Measurements from ENCODE around the gene PRSS56. TPM values are rescaled to one million over a fixed set of nuclear protein-coding genes. Genes with fewer than 3 reads are reported as not detected.
A peak's percentile ranks its signal among the peaks of the same experiment; 100 is the strongest.

PRSS56 gene
- total and polyA plus RNA-seq, 2 of the 8 experiments (the other 6 are each of a cell fraction or from before 2014, with no cell fraction given), result 0.03 TPM; not detected in 1

DNA sequence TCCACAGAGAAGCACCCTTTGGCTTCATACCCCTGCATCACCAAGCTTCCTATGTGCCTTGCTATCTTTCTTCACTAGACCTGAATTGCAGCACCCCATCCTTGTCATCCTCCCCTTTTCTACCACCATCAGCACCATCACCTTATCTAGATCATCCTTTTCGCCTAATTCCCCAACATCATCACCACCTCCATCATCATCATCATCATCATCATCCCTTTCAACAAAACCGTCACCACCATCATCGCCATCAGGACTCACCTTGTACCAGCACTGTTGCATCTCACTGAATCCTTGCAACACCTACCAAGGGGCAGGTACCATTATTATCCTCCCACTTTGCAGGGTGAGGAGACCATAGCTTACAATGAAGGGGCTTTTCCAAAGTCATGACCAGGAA is 21.7 kb upstream of the PRSS56 start:
- Histone ChIP-seq H2BK5ac (ENCODE audit: low read depth, low read length) (no peak overlapping the region), H2AK5ac (ENCODE audit: low read depth, low read length) (0 out of 2 replicates have a peak overlapping the region, but pooled peaks have one; percentile 82), H3K18ac (ENCODE audit: extremely low read depth, low read length) (no peak overlapping the region), H3K23me2 (ENCODE audit: low read depth, low read length) (peaks cover 9% of the 10 kb centered on the region), H3K9ac (replicated peaks in 1 of 4; ENCODE audit: extremely low read depth in 1 of 4, low read depth in 3 of 4, low read length in 3 of 4) (no peak overlapping the region), H2AFZ (ENCODE audit: low read length) (no peak overlapping the region), H3K79me1 (ENCODE audit: low read depth, low read length) (no peaks in the 10 kb centered on the region), H2BK120ac (replicated peaks; ENCODE audit: low read depth, low read length) (no peak overlapping the region), H3K4me3 (ENCODE audit: extremely low read depth in 1 of 4, insufficient read depth in 2 of 4, low read depth in 3 of 4, low read length in 4 of 4) (no peak overlapping the region), H3K4me2 (ENCODE audit: insufficient read depth in 1 of 2, low read depth in 2 of 2, low read length in 2 of 2) (no peak overlapping the region), H3K4ac (replicated peaks; ENCODE audit: insufficient read length, low read depth, low read length) (no peak overlapping the region), H2BK12ac (ENCODE audit: low read depth, low read length) (no peak overlapping the region), H2BK15ac (ENCODE audit: low read length) (no peak overlapping the region), H3K14ac (ENCODE audit: insufficient read length) (no peak overlapping the region), H3K56ac (replicated peaks; ENCODE audit: insufficient read length, low read depth, low read length) (no peak overlapping the region), H4K91ac (replicated peaks; ENCODE audit: insufficient read length, low read length) (no peak overlapping the region), H3K27ac (ENCODE audit: low read depth, low read length) (no peak overlapping the region), H3K4me1 (replicated peaks in 1 of 4; ENCODE audit: control insufficient read depth in 3 of 4, insufficient read depth in 4 of 4, low read length in 3 of 4) (peaks cover 0 to 33% (median 8%) of the 10 kb centered on the region in 4 experiments; a peak in 6 of 7 replicates), H3K36me3 (ENCODE audit: control insufficient read depth in 2 of 4, insufficient read depth in 4 of 4, low read length in 3 of 4) (no peaks in the 10 kb centered on the region), H3K27me3 (replicated peaks in 1 of 4; ENCODE audit: control insufficient read depth in 3 of 4, extremely low read depth in 1 of 4, insufficient read depth in 3 of 4, low read length in 3 of 4) (peaks cover 0 to 18% (median 12%) of the 10 kb centered on the region in 4 experiments; a peak in 6 of 7 replicates), H4K20me1 (replicated peaks in 1 of 2; ENCODE audit: control insufficient read depth in 1 of 2, insufficient read depth in 2 of 2, low read length in 2 of 2) (no peaks in the 10 kb centered on the region), H3K9me3 (ENCODE audit: insufficient read depth in 2 of 2, low read depth in 1 of 2, low read length in 1 of 2) (no peaks in the 10 kb centered on the region), H3K23ac (ENCODE audit: insufficient read length) (no peak overlapping the region), H4K8ac (ENCODE audit: extremely low read depth, insufficient read depth, low read length) (no peak overlapping the region), H3K79me2 (ENCODE audit: control insufficient read depth in 1 of 2, insufficient read depth in 2 of 2, low read length in 2 of 2) (no peaks in the 10 kb centered on the region), H2BK20ac (ENCODE audit: low read length) (no peak overlapping the region), H4K5ac (ENCODE audit: insufficient read length, low read depth, low read length) (no peak overlapping the region)
- no peak for TF ChIP-seq KDM5A (IDR thresholded peaks at IDR 0.05; ENCODE audit: low read length)
- WGBS, 2 experiments (ENCODE audit: extremely low coverage in 1 of 2, insufficient coverage in 1 of 2, insufficient read length in 1 of 2, insufficient replicate concordance in 2 of 2, low coverage in 1 of 2, low lambda C conversion rate in 2 of 2, missing lambda C conversion rate in 1 of 2), result 95 to 100% methylated on average over 1 to 3 of the region's 3 CpGs
- POLR2A ChIA-PET (ENCODE audit: partially characterized antibody), result interaction anchor here (0.7 to 0.8 kb wide), 2 partner anchors 26 to 98 kb away, joined by 3 read pairs; no protein-coding TSS in a partner anchor
- CTCF ChIA-PET (ENCODE audit: partially characterized antibody), result interaction anchor here (0.7 to 1.3 kb wide), 6 partner anchors 9 to 25 kb away, joined by 3 to 4 read pairs (median 3); partner anchors contain the start of gene PRSS56
- FAIRE-seq (no peak), DNase-seq (ENCODE audit: low read depth in 1 of 2, low spot score in 2 of 2) (no peak)

Measured in H1 (cell line).